A549 (cell line): Measurements from ENCODE around the gene PDE4D.

Source experiments
- FOSL2 ChIP-seq, 2 experiments: fragments of 450-650 bp in 1 of 2; fragments of >200 bp in 1 of 2; sonication (Bioruptor Twin) in 1 of 2; formaldehyde crosslinking; IDR thresholded peaks; 2 replicates each; pipeline versions ENCODE4 v1.5.0 to v1.6.1; 2016 to 2020; ENCODE audit warnings: mild to moderate bottlenecking in 1 of 2, moderate library complexity in 1 of 2
- TF ChIP-seq, protein P1 (sequence below): IDR thresholded peaks from 2 replicates; pipeline ENCODE4 v1.6.1; 2012

DNA sequence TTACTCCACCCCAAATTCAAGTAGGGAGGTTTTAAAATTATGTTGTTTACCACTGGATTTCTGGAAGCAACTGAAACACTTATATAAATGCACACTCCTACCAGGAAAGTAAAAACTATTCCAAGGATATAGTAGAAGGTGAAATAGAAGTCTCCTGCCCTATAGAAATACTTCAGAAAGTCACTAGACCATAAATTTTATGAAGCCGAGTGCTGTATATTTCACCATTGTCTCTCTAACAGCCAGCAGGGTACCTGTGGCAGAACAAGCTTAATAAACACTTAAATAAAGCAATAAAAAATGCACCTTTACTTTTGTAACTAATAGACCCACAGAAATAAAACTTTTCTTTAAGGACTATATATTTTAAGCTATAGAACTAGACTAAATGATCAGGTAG is 631.6 kb downstream of the PDE4D start:
- TF ChIP-seq, protein P1, sequence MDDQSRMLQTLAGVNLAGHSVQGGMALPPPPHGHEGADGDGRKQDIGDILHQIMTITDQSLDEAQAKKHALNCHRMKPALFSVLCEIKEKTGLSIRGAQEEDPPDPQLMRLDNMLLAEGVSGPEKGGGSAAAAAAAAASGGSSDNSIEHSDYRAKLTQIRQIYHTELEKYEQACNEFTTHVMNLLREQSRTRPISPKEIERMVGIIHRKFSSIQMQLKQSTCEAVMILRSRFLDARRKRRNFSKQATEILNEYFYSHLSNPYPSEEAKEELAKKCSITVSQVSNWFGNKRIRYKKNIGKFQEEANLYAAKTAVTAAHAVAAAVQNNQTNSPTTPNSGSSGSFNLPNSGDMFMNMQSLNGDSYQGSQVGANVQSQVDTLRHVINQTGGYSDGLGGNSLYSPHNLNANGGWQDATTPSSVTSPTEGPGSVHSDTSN = no peak
- TF ChIP-seq FOSL2 (IDR thresholded peaks at IDR 0.05) = no peak
- no peak for TF ChIP-seq FOSL2 (CRISPR knock-in tag; IDR thresholded peaks at IDR 0.05)
